Chondrocyte (in vitro differentiated cells): ENCODE data around the gene SHB. TPM values are rescaled to one million over a fixed set of nuclear protein-coding genes. Genes with fewer than 3 reads are reported as not detected.

ENCODE experiments used
- DNase-seq: peaks from one replicate; pipeline ENCODE4 v3.0.0; 2021; ENCODE audit warnings: mixed read lengths, low spot score
- H3K27ac Mint-ChIP-seq: one replicate; pipeline ENCODE4 v1.8.0; 2021; ENCODE audit warnings: mild to moderate bottlenecking, moderate library complexity, mixed read lengths; ENCODE audit not compliant: unreplicated experiment
- H3K27me3 Mint-ChIP-seq: 2 replicates; pipeline ENCODE4 v1.8.0; 2021; ENCODE audit warnings: low read depth, mixed read lengths
- H3K36me3 Mint-ChIP-seq: 2 replicates; pipeline ENCODE4 v1.8.0; 2021; ENCODE audit warnings: low read depth, mixed read lengths
- H3K4me1 Mint-ChIP-seq: 2 replicates; pipeline ENCODE4 v1.8.0; 2021; ENCODE audit warnings: low read depth, mild to moderate bottlenecking, mixed read lengths
- H3K4me3 Mint-ChIP-seq: one replicate; pipeline ENCODE4 v1.8.0; 2021; ENCODE audit warnings: mild to moderate bottlenecking, moderate library complexity, mixed read lengths; ENCODE audit not compliant: unreplicated experiment
- H3K9me3 Mint-ChIP-seq: 2 replicates; pipeline ENCODE4 v1.8.0; 2021; ENCODE audit warnings: low read depth, mixed read lengths
- total RNA-seq: library from RNA; stranded (reverse); gene quantifications from 3 replicates; pipeline ENCODE4 v1.2.1, GENCODE V29; 2021
- TF ChIP-seq, protein P1 (sequence below): fragments of 200-600 bp; sonication (generic); IDR thresholded peaks from 2 replicates; pipeline ENCODE4 v1.5.0; 2021; ENCODE audit warnings: antibody characterized with exemption, mild to moderate bottlenecking, moderate library complexity

The SHB gene
- total RNA-seq, 1 donor from 2014 or later: 23.8 TPM

DNA sequence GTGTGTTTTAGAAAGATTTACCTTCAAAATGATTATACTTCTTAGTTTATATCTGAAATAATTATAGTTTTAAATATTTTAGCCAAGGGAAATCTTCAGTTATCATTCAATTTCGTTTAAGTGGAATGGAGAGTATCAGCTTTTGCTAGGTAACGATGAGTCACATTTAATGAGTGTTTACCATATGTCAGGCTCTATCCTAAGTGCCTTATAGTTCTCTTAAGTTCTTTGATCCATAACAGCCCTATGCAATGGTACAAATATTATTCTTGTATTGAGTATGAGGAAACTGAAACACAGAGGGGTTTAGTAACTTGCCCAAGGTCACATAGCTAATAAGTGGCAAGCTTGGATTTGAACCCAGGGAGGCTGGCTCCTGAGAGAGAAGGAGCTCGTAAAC, 37.5 kb upstream of the SHB start:
- Mint-ChIP-seq H3K4me1 (no peaks in the 10 kb centered on the region), H3K9me3 (no peaks in the 10 kb centered on the region), H3K4me3 (no peak overlapping the region), H3K27me3 (peaks cover 11% of the 10 kb centered on the region), H3K27ac (no peak overlapping the region), H3K36me3 (no peaks in the 10 kb centered on the region)
- TF ChIP-seq, protein P1, sequence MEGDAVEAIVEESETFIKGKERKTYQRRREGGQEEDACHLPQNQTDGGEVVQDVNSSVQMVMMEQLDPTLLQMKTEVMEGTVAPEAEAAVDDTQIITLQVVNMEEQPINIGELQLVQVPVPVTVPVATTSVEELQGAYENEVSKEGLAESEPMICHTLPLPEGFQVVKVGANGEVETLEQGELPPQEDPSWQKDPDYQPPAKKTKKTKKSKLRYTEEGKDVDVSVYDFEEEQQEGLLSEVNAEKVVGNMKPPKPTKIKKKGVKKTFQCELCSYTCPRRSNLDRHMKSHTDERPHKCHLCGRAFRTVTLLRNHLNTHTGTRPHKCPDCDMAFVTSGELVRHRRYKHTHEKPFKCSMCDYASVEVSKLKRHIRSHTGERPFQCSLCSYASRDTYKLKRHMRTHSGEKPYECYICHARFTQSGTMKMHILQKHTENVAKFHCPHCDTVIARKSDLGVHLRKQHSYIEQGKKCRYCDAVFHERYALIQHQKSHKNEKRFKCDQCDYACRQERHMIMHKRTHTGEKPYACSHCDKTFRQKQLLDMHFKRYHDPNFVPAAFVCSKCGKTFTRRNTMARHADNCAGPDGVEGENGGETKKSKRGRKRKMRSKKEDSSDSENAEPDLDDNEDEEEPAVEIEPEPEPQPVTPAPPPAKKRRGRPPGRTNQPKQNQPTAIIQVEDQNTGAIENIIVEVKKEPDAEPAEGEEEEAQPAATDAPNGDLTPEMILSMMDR: no peak
- no peak for DNase-seq

DNA sequence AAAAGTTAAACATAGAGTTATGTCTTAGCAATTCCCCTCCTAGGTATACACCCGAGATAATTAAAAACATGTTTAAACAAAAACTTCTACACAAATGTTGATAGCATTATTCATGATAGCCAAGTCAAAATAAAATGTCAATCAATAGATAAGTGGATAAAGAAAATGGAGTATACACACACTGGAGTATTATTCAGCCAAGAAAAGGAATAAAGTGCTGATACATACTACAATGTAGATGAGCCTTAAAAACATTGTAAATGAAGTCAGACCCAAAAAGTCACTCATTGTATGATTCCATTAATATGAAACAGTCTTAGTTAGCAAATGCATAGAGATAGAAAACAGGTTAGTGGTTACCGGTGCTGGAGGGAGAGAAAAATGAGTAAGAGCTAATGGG, 34.3 kb upstream of the SHB start:
- no peak overlapping the region for H3K4me3 Mint-ChIP-seq
- H3K27me3 Mint-ChIP-seq: peaks cover 19% of the 10 kb centered on the region
- DNase-seq: no peak
- H3K27ac Mint-ChIP-seq: no peak overlapping the region
- H3K9me3 Mint-ChIP-seq: no peaks in the 10 kb centered on the region
- TF ChIP-seq, protein P1: no peak
- H3K36me3 Mint-ChIP-seq: peaks cover 3% of the 10 kb centered on the region
- H3K4me1 Mint-ChIP-seq: no peaks in the 10 kb centered on the region

DNA sequence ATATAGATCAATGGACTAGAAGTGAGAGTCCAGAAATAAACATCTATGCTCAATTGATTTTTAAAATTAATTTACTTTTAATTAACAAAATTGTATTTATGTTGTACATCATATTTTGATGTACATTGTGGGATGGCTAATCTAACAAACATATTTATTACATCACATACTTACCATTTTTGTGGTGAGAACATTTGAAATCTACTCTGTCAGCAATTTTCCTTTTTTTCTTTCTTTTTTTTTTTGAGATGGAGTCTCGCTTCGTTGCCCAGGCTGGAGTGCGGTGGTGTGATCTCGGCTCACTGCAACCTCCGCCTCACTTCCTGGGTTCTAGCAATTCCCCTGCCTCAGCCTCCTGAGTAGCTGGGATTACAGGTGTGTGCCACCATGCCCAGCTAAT, 32.4 kb upstream of the SHB start:
- TF ChIP-seq, protein P1: no peak
- Mint-ChIP-seq H3K9me3 (no peaks in the 10 kb centered on the region), H3K27me3 (peaks cover 20% of the 10 kb centered on the region), H3K36me3 (peaks cover 3% of the 10 kb centered on the region), H3K4me1 (no peaks in the 10 kb centered on the region), H3K27ac (no peak overlapping the region), H3K4me3 (no peak overlapping the region)
- no peak for DNase-seq

DNA sequence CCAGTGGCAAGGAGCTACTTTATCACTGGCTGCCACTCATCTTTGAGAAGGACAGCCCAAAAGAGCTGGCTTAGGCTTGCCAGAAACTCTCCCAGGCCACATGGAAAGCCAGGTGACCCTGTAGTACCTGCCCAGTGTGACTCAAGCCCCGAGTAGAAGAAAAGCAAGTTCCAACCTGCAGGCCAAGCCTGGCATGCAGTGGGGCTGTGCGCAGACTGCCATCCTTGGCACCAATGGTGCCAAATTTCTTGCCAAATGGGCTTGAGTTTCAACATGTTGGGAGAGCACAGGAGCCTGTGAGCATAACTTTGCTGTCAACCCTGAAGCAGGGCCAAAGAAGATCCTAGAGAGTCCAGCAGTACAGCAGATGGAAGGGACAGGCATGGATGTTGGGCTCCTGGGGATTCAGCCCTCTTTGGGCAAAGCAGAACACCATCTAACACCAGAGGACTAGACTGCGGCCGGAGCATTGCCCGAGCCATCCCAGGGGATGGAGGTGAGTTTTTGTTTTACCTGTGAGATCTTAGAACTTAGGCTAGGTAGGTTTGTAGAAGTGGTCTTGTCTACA, 27.3 kb upstream of the SHB start:
- TF ChIP-seq, protein P1: no peak
- Mint-ChIP-seq H3K4me1 (no peaks in the 10 kb centered on the region), H3K27me3 (peaks cover 16% of the 10 kb centered on the region), H3K27ac (peak overlapping the region; percentile 51), H3K4me3 (no peak overlapping the region), H3K9me3 (no peaks in the 10 kb centered on the region), H3K36me3 (peaks cover 3% of the 10 kb centered on the region)
- no peak for DNase-seq

DNA sequence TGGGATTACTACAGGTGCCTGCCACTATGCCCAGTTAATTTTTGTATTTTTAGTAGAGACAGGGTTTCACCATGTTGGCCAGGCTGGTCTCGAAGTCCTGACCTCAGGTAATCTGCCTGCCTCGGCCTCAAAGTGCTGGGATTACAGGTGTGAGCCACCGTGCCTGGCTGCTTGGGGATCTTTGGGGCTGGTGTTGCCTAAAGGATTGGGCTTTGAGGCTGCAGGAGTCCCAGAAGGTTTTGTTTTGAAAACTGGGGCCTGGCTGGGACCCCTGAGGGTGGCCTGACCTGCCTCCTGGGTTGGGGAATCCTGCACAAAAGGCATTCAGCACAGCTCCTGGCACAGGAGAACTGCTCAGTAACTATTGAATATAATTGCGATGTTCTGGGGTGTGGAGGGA, 25.1 kb upstream of the SHB start:
- TF ChIP-seq, protein P1: no peak

More for the DNA sequence above, 25.1 kb upstream of the SHB start:
- H3K27ac Mint-ChIP-seq: no peak overlapping the region
- no peak for DNase-seq
- peaks cover 7% of the 10 kb centered on the region for H3K27me3 Mint-ChIP-seq
- no peaks in the 10 kb centered on the region for H3K9me3 Mint-ChIP-seq
- H3K36me3 Mint-ChIP-seq: no peaks in the 10 kb centered on the region
- H3K4me3 Mint-ChIP-seq: no peak overlapping the region
- no peaks in the 10 kb centered on the region for H3K4me1 Mint-ChIP-seq
